ENCODE measurements around the gene GINS1.

- TF ChIP-seq CTCF (IDR thresholded peaks at IDR 0.05; ENCODE audit: insufficient read depth, low read length): no peak
- TF ChIP-seq POLR2AphosphoS5 (IDR thresholded peaks at IDR 0.05; ENCODE audit: low read depth): no peak
- TF ChIP-seq SPI1 (IDR thresholded peaks at IDR 0.05; ENCODE audit: borderline replicate concordance, low read depth): no peak
- TF ChIP-seq, protein P1, sequence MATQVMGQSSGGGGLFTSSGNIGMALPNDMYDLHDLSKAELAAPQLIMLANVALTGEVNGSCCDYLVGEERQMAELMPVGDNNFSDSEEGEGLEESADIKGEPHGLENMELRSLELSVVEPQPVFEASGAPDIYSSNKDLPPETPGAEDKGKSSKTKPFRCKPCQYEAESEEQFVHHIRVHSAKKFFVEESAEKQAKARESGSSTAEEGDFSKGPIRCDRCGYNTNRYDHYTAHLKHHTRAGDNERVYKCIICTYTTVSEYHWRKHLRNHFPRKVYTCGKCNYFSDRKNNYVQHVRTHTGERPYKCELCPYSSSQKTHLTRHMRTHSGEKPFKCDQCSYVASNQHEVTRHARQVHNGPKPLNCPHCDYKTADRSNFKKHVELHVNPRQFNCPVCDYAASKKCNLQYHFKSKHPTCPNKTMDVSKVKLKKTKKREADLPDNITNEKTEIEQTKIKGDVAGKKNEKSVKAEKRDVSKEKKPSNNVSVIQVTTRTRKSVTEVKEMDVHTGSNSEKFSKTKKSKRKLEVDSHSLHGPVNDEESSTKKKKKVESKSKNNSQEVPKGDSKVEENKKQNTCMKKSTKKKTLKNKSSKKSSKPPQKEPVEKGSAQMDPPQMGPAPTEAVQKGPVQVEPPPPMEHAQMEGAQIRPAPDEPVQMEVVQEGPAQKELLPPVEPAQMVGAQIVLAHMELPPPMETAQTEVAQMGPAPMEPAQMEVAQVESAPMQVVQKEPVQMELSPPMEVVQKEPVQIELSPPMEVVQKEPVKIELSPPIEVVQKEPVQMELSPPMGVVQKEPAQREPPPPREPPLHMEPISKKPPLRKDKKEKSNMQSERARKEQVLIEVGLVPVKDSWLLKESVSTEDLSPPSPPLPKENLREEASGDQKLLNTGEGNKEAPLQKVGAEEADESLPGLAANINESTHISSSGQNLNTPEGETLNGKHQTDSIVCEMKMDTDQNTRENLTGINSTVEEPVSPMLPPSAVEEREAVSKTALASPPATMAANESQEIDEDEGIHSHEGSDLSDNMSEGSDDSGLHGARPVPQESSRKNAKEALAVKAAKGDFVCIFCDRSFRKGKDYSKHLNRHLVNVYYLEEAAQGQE (IDR thresholded peaks at IDR 0.05; ENCODE audit: insufficient replicate concordance, low read depth): no peak
- TF ChIP-seq GABPA (IDR thresholded peaks at IDR 0.05; ENCODE audit: low read depth): no peak
Measured at GRCh38 chr20:25485872-25486271, 78.4 kb downstream of the GINS1 start.

Measured in HL-60 (cell line).